Erythroblast (primary cell): Measurements from ENCODE around the gene SOX1.

ENCODE experiments used
- GATA1 ChIP-seq: IDR thresholded peaks from 2 replicates; pipeline ENCODE4 v1.6.1; 2011; ENCODE audit warnings: low read depth, mild to moderate bottlenecking, control low read depth, low read length, moderate library complexity
- POLR2A ChIP-seq: IDR thresholded peaks from 2 replicates; pipeline ENCODE4 v1.6.1; 2011; ENCODE audit warnings: mild to moderate bottlenecking, low read length

DNA sequence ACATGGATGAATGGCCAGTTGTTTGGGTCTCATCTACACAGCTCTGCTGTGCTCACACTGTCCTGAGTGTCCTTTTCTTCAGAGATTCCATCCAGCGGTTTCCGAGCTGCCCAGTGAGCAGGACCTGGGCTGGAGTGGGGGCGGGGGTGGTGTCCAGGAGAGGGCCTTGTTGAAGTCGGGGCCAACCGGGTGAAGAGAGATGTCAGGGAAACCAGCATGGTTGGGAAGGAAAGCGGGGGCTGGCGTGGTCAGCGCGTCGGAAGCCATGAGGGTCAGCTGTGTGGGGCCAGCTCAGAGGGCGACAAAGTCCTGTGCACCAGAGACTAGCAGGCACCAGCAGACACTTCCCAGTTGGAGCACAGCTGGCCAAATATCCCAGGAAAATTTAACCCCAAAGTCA is 37.8 kb upstream of the SOX1 start:
- TF ChIP-seq POLR2A (no peak), GATA1 (no peak)
